Lung (tissue), 12 donors: ENCODE measurements around the gene NSFL1C. TPM values are rescaled to one million over a fixed set of nuclear protein-coding genes. Genes with fewer than 3 reads are reported as not detected.

Source experiments
- ATAC-seq: fragments of 200-7000 bp; cut with Tn5 transposase; one replicate; pipeline ENCODE4 v1.9.1; 2020; ENCODE audit warnings: moderate number of reproducible peaks; ENCODE audit not compliant: insufficient read depth, low FRiP score
- DNase-seq, 3 donors: peaks; one replicate each; pipeline ENCODE4 v3.0.0-alpha.2; 2013 to 2017
- H3K27ac ChIP-seq, 2 donors: one replicate each; pipeline ENCODE4 v1.5.1; 2013; ENCODE audit warnings: mild to moderate bottlenecking in 2 of 2, moderate library complexity in 2 of 2, control low read depth in 1 of 2, inconsistent platforms in 1 of 2, low read depth in 1 of 2, low read length in 1 of 2
- H3K27me3 ChIP-seq, 3 donors: one replicate each; pipeline ENCODE4 v1.5.1; 2013; ENCODE audit warnings: low read length in 2 of 3; ENCODE audit not compliant: control insufficient read depth in 3 of 3, insufficient read depth in 3 of 3
- H3K36me3 ChIP-seq, 4 donors: one replicate each; pipeline ENCODE4 v1.5.1; 2013; ENCODE audit warnings: low read length in 4 of 4, mild to moderate bottlenecking in 1 of 4, moderate library complexity in 1 of 4; ENCODE audit not compliant: control insufficient read depth in 4 of 4, insufficient read depth in 4 of 4
- H3K4me1 ChIP-seq, 5 donors: one replicate each; pipeline ENCODE4 v1.5.1; 2013; ENCODE audit warnings: low read length in 5 of 5, mild to moderate bottlenecking in 2 of 5, moderate library complexity in 1 of 5; ENCODE audit not compliant: control insufficient read depth in 5 of 5, insufficient read depth in 5 of 5
- H3K4me3 ChIP-seq: one replicate; pipeline ENCODE4 v1.5.1; 2013; ENCODE audit warnings: mild to moderate bottlenecking, control low read depth, moderate library complexity
- H3K9ac ChIP-seq, 2 donors: one replicate each; pipeline ENCODE4 v1.5.1; 2013; ENCODE audit warnings: low read length in 2 of 2, control low read depth in 1 of 2; ENCODE audit not compliant: insufficient read depth in 1 of 2
- H3K9me3 ChIP-seq, 4 donors: one replicate each; pipeline ENCODE4 v1.5.1; 2013; ENCODE audit warnings: low read length in 3 of 4, mild to moderate bottlenecking in 1 of 4, moderate library complexity in 1 of 4; ENCODE audit not compliant: control insufficient read depth in 4 of 4, insufficient read depth in 3 of 4
- CTCF ChIP-seq: IDR thresholded peaks from 2 replicates; pipeline ENCODE4 v1.5.1; 2012; ENCODE audit warnings: mild to moderate bottlenecking; ENCODE audit errors: control extremely low read depth, extremely low read depth
- WGBS, 2 donors: extraction: QIAGEN DNeasy Blood & Tissue Kit; methylation state at CpG; one replicate each; pipeline ENCODE4 v1.1.7; 2013; 5-methylcytosine and 5-hydroxymethylcytosine counted together
- polyA plus RNA-seq, 2 donors: library from polyadenylated mRNA; stranded (reverse); fragments of 200-250 nt; gene quantifications; one replicate each; pipeline ENCODE4 v1.2.1, GENCODE V29; 2013
- total RNA-seq, 2 donors: library from RNA; depleted of rRNA in 1 of 2; stranded (reverse); fragments of >200 nt in 1 of 2; gene quantifications; one replicate each; pipeline ENCODE4 v1.2.1, GENCODE V29; 2014 to 2021
- donor health status: control.
- donor health status: control.
- donor health status: Bipolar disorder and iron deficiency.
- donor health status: healthy.
- donor health status: DM: yes; HTN: yes; CAD: no.

Gene NSFL1C
- total and polyA plus RNA-seq, 4 donors = 39.0 to 84.8 (median 53.1) TPM

- WGBS, 2 donors = 43 to 82% methylated on average over 1 of the region's 1 CpG
- Histone ChIP-seq H3K27ac (no peak overlapping the region), H3K9me3 (no peaks in the 10 kb centered on the region), H3K4me3 (no peak overlapping the region), H3K27me3 (no peaks in the 10 kb centered on the region), H3K36me3 (no peaks in the 10 kb centered on the region), H3K4me1 (peaks cover 0 to 2% (median 0%) of the 10 kb centered on the region in 5 donors), H3K9ac (no peak overlapping the region)
- TF ChIP-seq CTCF = no peak
- ATAC-seq = no peak
- DNase-seq = no peak
Measured at GRCh38 chr20:1431158-1431557, 35.5 kb downstream of the NSFL1C start.

GRCh38 chr20:1430004-1430451 is 36.6 kb downstream of the NSFL1C start:
- H3K4me3 ChIP-seq = no peak overlapping the region
- no peak for ATAC-seq
- H3K27ac ChIP-seq = no peak overlapping the region
- H3K4me1 ChIP-seq = peaks cover 0 to 2% (median 0%) of the 10 kb centered on the region in 5 donors
- H3K27me3 ChIP-seq = no peaks in the 10 kb centered on the region
- no peak overlapping the region for H3K9ac ChIP-seq
- 89 to 97% methylated on average over 1 of the region's 1 CpG for WGBS, 2 donors
- TF ChIP-seq CTCF = no peak
- no peak for DNase-seq
- H3K9me3 ChIP-seq = no peaks in the 10 kb centered on the region
- H3K36me3 ChIP-seq = no peaks in the 10 kb centered on the region

- Histone ChIP-seq H3K36me3 (no peaks in the 10 kb centered on the region), H3K9ac (no peak overlapping the region), H3K4me3 (no peak overlapping the region), H3K4me1 (peaks cover 0 to 2% (median 0%) of the 10 kb centered on the region in 5 donors), H3K27me3 (no peaks in the 10 kb centered on the region), H3K9me3 (no peaks in the 10 kb centered on the region), H3K27ac (no peak overlapping the region)
- 93% methylated on average over 4 of the region's 4 CpGs for WGBS, 2 donors
- no peak for DNase-seq
- ATAC-seq = no peak
- TF ChIP-seq CTCF = no peak
Measured at GRCh38 chr20:1429143-1429728, 37.4 kb downstream of the NSFL1C start.
